ENCODE measurements around the gene MYL5. TPM values are rescaled to one million over a fixed set of nuclear protein-coding genes. Genes with fewer than 3 reads are reported as not detected.

The MYL5 gene
- polyA plus RNA-seq, 1 donor from 2014 or later, result 15.1 TPM

DNA sequence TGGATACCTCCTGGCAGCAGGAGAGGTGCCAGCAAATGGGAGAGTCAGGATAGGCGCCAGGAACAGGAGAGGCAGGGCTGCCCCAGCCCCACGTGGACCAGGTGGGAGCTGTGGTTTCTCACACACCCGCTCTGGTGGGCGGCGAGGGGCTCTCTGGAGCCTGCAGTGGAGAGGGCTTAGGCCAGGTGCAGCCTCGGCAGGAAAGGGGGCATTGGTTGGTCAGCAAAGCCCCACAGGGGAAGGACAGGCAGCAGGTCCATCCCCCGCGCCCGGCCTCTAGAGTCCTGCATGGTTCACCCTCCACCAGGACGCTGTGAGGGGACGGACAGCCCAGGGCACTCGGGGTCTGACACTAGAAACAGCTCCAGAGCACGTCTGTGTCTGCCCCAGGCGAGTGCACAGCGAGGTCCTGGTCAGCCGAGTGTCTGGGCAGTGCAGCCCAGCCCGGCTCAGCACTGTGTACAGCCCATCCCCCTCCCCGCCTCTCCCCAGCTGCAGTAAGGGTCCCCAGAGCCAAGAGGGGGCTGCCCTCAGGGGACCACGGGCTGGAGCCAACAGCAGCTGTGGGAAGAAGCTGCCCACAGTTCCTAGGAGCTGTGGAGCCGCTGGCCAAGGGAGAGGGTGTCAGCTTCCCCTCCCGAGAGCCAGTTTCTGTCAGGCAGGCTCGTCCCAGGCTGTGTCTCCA, 8.4 kb upstream of the MYL5 start:
- Histone ChIP-seq H3K9me3 (ENCODE audit: low read length) (no peaks in the 10 kb centered on the region), H3K4me3 (ENCODE audit: low read length) (no peak overlapping the region), H4K20me1 (ENCODE audit: insufficient read depth) (no peaks in the 10 kb centered on the region), H3K27me3 (ENCODE audit: insufficient read depth, low read depth, low read length) (no peaks in the 10 kb centered on the region), H3K4me2 (ENCODE audit: low read length) (no peak overlapping the region), H3K27ac (ENCODE audit: low read length) (no peak overlapping the region), H3K9ac (ENCODE audit: low read length) (no peak overlapping the region), H3K36me3 (ENCODE audit: insufficient read depth, low read length) (no peaks in the 10 kb centered on the region), H3K79me2 (replicated peaks; ENCODE audit: insufficient read depth, low read length) (no peaks in the 10 kb centered on the region), H3K9me2 (ENCODE audit: insufficient read depth, low read length) (no peaks in the 10 kb centered on the region), H3F3A (ENCODE audit: insufficient read depth, low read length, poor library complexity, severe bottlenecking) (no peaks in the 10 kb centered on the region), H2AFZ (ENCODE audit: low read depth, low read length) (no peak overlapping the region)
- TF ChIP-seq MXI1 (conservative IDR thresholded peaks at IDR 0.05; ENCODE audit: poor library complexity, severe bottlenecking) (no peak), EP300 (conservative IDR thresholded peaks at IDR 0.05; ENCODE audit: poor library complexity, severe bottlenecking) (no peak), RAD21 (conservative IDR thresholded peaks at IDR 0.05) (no peak), TAF1 (IDR thresholded peaks at IDR 0.05; ENCODE audit: low read depth) (no peak), EZH2 (IDR thresholded peaks at IDR 0.05; ENCODE audit: borderline replicate concordance, insufficient read depth, low read length, poor library complexity, severe bottlenecking) (no peak), POLR2AphosphoS5 (IDR thresholded peaks at IDR 0.05) (no peak), SMC3 (conservative IDR thresholded peaks at IDR 0.05; ENCODE audit: poor library complexity) (no peak)
- TF ChIP-seq, protein P1, sequence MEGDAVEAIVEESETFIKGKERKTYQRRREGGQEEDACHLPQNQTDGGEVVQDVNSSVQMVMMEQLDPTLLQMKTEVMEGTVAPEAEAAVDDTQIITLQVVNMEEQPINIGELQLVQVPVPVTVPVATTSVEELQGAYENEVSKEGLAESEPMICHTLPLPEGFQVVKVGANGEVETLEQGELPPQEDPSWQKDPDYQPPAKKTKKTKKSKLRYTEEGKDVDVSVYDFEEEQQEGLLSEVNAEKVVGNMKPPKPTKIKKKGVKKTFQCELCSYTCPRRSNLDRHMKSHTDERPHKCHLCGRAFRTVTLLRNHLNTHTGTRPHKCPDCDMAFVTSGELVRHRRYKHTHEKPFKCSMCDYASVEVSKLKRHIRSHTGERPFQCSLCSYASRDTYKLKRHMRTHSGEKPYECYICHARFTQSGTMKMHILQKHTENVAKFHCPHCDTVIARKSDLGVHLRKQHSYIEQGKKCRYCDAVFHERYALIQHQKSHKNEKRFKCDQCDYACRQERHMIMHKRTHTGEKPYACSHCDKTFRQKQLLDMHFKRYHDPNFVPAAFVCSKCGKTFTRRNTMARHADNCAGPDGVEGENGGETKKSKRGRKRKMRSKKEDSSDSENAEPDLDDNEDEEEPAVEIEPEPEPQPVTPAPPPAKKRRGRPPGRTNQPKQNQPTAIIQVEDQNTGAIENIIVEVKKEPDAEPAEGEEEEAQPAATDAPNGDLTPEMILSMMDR (IDR thresholded peaks at IDR 0.05; ENCODE audit: poor library complexity, severe bottlenecking), result no peak
- TF ChIP-seq, protein P2, sequence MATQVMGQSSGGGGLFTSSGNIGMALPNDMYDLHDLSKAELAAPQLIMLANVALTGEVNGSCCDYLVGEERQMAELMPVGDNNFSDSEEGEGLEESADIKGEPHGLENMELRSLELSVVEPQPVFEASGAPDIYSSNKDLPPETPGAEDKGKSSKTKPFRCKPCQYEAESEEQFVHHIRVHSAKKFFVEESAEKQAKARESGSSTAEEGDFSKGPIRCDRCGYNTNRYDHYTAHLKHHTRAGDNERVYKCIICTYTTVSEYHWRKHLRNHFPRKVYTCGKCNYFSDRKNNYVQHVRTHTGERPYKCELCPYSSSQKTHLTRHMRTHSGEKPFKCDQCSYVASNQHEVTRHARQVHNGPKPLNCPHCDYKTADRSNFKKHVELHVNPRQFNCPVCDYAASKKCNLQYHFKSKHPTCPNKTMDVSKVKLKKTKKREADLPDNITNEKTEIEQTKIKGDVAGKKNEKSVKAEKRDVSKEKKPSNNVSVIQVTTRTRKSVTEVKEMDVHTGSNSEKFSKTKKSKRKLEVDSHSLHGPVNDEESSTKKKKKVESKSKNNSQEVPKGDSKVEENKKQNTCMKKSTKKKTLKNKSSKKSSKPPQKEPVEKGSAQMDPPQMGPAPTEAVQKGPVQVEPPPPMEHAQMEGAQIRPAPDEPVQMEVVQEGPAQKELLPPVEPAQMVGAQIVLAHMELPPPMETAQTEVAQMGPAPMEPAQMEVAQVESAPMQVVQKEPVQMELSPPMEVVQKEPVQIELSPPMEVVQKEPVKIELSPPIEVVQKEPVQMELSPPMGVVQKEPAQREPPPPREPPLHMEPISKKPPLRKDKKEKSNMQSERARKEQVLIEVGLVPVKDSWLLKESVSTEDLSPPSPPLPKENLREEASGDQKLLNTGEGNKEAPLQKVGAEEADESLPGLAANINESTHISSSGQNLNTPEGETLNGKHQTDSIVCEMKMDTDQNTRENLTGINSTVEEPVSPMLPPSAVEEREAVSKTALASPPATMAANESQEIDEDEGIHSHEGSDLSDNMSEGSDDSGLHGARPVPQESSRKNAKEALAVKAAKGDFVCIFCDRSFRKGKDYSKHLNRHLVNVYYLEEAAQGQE (IDR thresholded peaks at IDR 0.05; ENCODE audit: borderline replicate concordance), result no peak

DNA sequence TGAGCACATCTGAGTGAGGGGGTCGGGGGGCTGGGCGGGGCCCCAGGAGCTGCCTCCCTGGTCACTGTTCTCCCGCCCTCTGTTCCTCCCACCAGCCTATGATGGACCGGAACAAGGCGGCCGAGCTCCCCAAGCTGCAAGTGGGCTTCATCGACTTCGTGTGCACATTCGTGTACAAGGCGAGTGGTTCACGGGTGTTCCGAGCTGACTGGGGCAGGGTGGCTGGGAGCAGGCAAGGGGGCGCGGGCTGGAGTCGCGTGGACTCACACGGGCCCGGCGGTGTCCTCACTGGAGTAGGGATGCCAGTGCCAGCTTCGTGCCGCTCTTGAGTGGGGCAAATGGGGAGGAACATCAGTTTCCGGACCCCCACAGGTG, 7.9 kb upstream of the MYL5 start:
- Histone ChIP-seq H3K27me3 (ENCODE audit: insufficient read depth, low read depth, low read length) (no peaks in the 10 kb centered on the region), H3K4me3 (ENCODE audit: low read length) (no peak overlapping the region), H2AFZ (ENCODE audit: low read depth, low read length) (no peak overlapping the region), H3K27ac (ENCODE audit: low read length) (no peak overlapping the region), H4K20me1 (ENCODE audit: insufficient read depth) (no peaks in the 10 kb centered on the region), H3K79me2 (replicated peaks; ENCODE audit: insufficient read depth, low read length) (no peaks in the 10 kb centered on the region), H3F3A (ENCODE audit: insufficient read depth, low read length, poor library complexity, severe bottlenecking) (no peaks in the 10 kb centered on the region), H3K9me2 (ENCODE audit: insufficient read depth, low read length) (no peaks in the 10 kb centered on the region), H3K9ac (ENCODE audit: low read length) (no peak overlapping the region), H3K4me2 (ENCODE audit: low read length) (no peak overlapping the region), H3K9me3 (ENCODE audit: low read length) (no peaks in the 10 kb centered on the region), H3K36me3 (ENCODE audit: insufficient read depth, low read length) (no peaks in the 10 kb centered on the region)
- no peak for TF ChIP-seq POLR2AphosphoS5 (IDR thresholded peaks at IDR 0.05)
- no peak for TF ChIP-seq EZH2 (IDR thresholded peaks at IDR 0.05; ENCODE audit: borderline replicate concordance, insufficient read depth, low read length, poor library complexity, severe bottlenecking)
- TF ChIP-seq MXI1 (conservative IDR thresholded peaks at IDR 0.05; ENCODE audit: poor library complexity, severe bottlenecking), result no peak
- TF ChIP-seq SMC3 (conservative IDR thresholded peaks at IDR 0.05; ENCODE audit: poor library complexity), result no peak
- TF ChIP-seq EP300 (conservative IDR thresholded peaks at IDR 0.05; ENCODE audit: poor library complexity, severe bottlenecking), result no peak
- no peak for TF ChIP-seq TAF1 (IDR thresholded peaks at IDR 0.05; ENCODE audit: low read depth)
- TF ChIP-seq, protein P2 (IDR thresholded peaks at IDR 0.05; ENCODE audit: borderline replicate concordance), result no peak
- TF ChIP-seq, protein P1 (IDR thresholded peaks at IDR 0.05; ENCODE audit: poor library complexity, severe bottlenecking), result no peak
- no peak for TF ChIP-seq RAD21 (conservative IDR thresholded peaks at IDR 0.05)

All from neural cell (in vitro differentiated cells).